BJ (cell line): Measurements from ENCODE around the gene SEMA6C. TPM values are rescaled to one million over a fixed set of nuclear protein-coding genes. Genes with fewer than 3 reads are reported as not detected.
"Not testable (repeated sequence)": the region's sequence is repeated elsewhere in the genome, so short reads cannot be mapped to it uniquely, and the experiment has no call there.

Experiments used
- CTCF ChIA-PET: fragments of 350-600 bp; formaldehyde crosslinking; extraction: SDS; loops from one replicate; lab custom pipeline; 2021; ENCODE audit warnings: antibody characterized with exemption, inconsistent platforms; lab: Yijun Ruan, JAX
- POLR2A ChIA-PET: fragments of 300-600 bp; sonication (Branson Sonifier 250); formaldehyde crosslinking; extraction: SDS; loops from one replicate; lab custom pipeline; 2021; ENCODE audit warnings: antibody characterized with exemption; lab: Charles Lee
- DNase-seq: peaks from one replicate; pipeline ENCODE4 v3.0.0-alpha.2; 2011; ENCODE audit warnings: low read depth
- H3K27me3 ChIP-seq: 2 replicates; pipeline ENCODE4 v1.6.0; 2011; ENCODE audit warnings: low read length; ENCODE audit not compliant: control insufficient read depth, insufficient read depth
- H3K36me3 ChIP-seq: 2 replicates; pipeline ENCODE4 v1.5.1; 2011; ENCODE audit warnings: low read length; ENCODE audit not compliant: control insufficient read depth, insufficient read depth
- H3K4me3 ChIP-seq: 2 replicates; pipeline ENCODE4 v1.5.1; 2011; ENCODE audit warnings: low read depth, mild to moderate bottlenecking, control low read depth, low read length
- polyA plus RNA-seq: library from polyadenylated mRNA; depleted of rRNA; stranded (reverse); fragments of >200 nt; gene quantifications from 2 replicates; pipeline ENCODE4 v1.2.3, GENCODE V29; 2011; rRNA removed
- TF ChIP-seq, protein P1 (sequence below): IDR thresholded peaks from 2 replicates; pipeline ENCODE4 v1.5.1; 2011; ENCODE audit warnings: low read depth, mild to moderate bottlenecking, control low read depth, inconsistent platforms, low read length, moderate library complexity; ENCODE audit not compliant: insufficient read depth

Gene SEMA6C
- polyA plus RNA-seq, 1 experiment = 1.8 TPM

DNA sequence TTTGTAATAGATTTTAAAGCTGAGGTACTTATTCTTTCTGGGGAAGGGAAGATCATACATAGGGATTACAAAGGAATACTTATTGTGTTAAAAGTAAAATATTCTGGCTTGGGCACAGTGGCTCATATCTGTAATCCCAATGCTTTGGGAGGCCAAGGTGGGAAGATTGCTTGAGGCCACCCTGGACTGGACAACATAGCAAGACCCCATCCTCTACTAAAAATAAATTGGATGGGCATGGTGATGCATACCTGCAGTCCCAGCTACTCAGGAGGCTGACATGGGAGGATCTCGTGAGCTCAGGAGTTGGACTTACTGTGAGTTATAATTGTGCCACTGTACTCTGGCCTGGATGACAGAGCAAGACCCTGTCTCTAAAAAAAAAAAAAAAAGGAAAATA is 48.3 kb downstream of the SEMA6C start:
- no peak for DNase-seq
- TF ChIP-seq, protein P1, sequence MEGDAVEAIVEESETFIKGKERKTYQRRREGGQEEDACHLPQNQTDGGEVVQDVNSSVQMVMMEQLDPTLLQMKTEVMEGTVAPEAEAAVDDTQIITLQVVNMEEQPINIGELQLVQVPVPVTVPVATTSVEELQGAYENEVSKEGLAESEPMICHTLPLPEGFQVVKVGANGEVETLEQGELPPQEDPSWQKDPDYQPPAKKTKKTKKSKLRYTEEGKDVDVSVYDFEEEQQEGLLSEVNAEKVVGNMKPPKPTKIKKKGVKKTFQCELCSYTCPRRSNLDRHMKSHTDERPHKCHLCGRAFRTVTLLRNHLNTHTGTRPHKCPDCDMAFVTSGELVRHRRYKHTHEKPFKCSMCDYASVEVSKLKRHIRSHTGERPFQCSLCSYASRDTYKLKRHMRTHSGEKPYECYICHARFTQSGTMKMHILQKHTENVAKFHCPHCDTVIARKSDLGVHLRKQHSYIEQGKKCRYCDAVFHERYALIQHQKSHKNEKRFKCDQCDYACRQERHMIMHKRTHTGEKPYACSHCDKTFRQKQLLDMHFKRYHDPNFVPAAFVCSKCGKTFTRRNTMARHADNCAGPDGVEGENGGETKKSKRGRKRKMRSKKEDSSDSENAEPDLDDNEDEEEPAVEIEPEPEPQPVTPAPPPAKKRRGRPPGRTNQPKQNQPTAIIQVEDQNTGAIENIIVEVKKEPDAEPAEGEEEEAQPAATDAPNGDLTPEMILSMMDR = no peak
- ChIA-PET CTCF (interaction anchor here (0.7 to 11.7 kb wide), 6 partner anchors 9 to 60 kb away, joined by 3 to 124 read pairs (median 4); partner anchors contain the start of gene TNFAIP8L2), POLR2A (no interaction called here)
- Histone ChIP-seq H3K4me3 (no peak overlapping the region), H3K36me3 (peaks cover 2% of the 10 kb centered on the region; the same call in 1 of the 2 replicates), H3K27me3 (no peaks in the 10 kb centered on the region)

- CTCF ChIA-PET = interaction anchor here (1.3 to 11.7 kb wide), 4 partner anchors 14 to 61 kb away, joined by 4 to 124 read pairs (median 4); partner anchors contain the start of gene TNFAIP8L2
These were observed 49.0 kb downstream of the SEMA6C start for GRCh38 chr1:151097426-151097825.

GRCh38 chr1:151085953-151086559 is 60.4 kb downstream of the SEMA6C start:
- CTCF ChIA-PET = interaction anchor here (0.8 to 1.3 kb wide), 3 partner anchors 14 to 62 kb away, joined by 3 to 10 read pairs (median 3); partner anchors contain the start of gene GABPB2
- POLR2A ChIA-PET = no interaction called here
- no peak for DNase-seq
- Histone ChIP-seq H3K36me3 (no peaks in the 10 kb centered on the region), H3K4me3 (no peak overlapping the region), H3K27me3 (no peaks in the 10 kb centered on the region)
- TF ChIP-seq, protein P1 = no peak

More at GRCh38 chr1:151097426-151097825, 49.0 kb downstream of the SEMA6C start:
- DNase-seq, H3K4me3 ChIP-seq, H3K36me3 ChIP-seq, H3K27me3 ChIP-seq, POLR2A ChIA-PET: not testable (repeated sequence)

Other genes starting within 250 kb of the SEMA6C start
- 26.2 and 30.7 TPM in 2 replicates for gene SETDB1, start 220.3 kb downstream of the SEMA6C start, polyA plus RNA-seq
- 202 and 239 TPM in 2 replicates for gene CERS2, start 171.8 kb downstream of the SEMA6C start, polyA plus RNA-seq
- 0.07 and 0.21 TPM in 2 replicates for gene ANXA9, start 164.3 kb downstream of the SEMA6C start, polyA plus RNA-seq
- 9.7 and 13.0 TPM in 2 replicates for gene MINDY1, start 139.7 kb downstream of the SEMA6C start, polyA plus RNA-seq
- gene PRUNE1, start 138.2 kb downstream of the SEMA6C start, polyA plus RNA-seq = 16.2 and 17.0 TPM in 2 replicates
- 0.18 and 0.31 TPM in 2 replicates for gene BNIPL, start 110.0 kb downstream of the SEMA6C start, polyA plus RNA-seq
- gene C1orf56, start 98.9 kb downstream of the SEMA6C start, polyA plus RNA-seq = 1.6 and 2.0 TPM in 2 replicates
- gene CDC42SE1, start 87.0 kb downstream of the SEMA6C start, polyA plus RNA-seq = 59.3 and 60.4 TPM in 2 replicates
- gene MLLT11, start 86.2 kb downstream of the SEMA6C start, polyA plus RNA-seq = 4.1 and 6.5 TPM in 2 replicates
- 16.2 and 16.7 TPM in 2 replicates for gene GABPB2, start 75.9 kb downstream of the SEMA6C start, polyA plus RNA-seq
- gene TNFAIP8L2, start 10.0 kb upstream of the SEMA6C start, polyA plus RNA-seq = not detected in 2 replicates
- 8.5 and 10.2 TPM in 2 replicates for gene LYSMD1, start 19.3 kb upstream of the SEMA6C start, polyA plus RNA-seq
- gene SCNM1, start 19.5 kb upstream of the SEMA6C start, polyA plus RNA-seq = 27.4 and 29.7 TPM in 2 replicates
- gene TMOD4, start 29.4 kb upstream of the SEMA6C start, polyA plus RNA-seq = 0.16 and 0.18 TPM in 2 replicates
- gene VPS72, start 43.6 kb upstream of the SEMA6C start, polyA plus RNA-seq = 60.4 and 71.0 TPM in 2 replicates
- gene PIP5K1A, start 51.9 kb upstream of the SEMA6C start, polyA plus RNA-seq = 138 and 171 TPM in 2 replicates
- gene PSMD4, start 108.1 kb upstream of the SEMA6C start, polyA plus RNA-seq = 199 and 255 TPM in 2 replicates
- 12.5 and 19.8 TPM in 2 replicates for gene ZNF687, start 135.7 kb upstream of the SEMA6C start, polyA plus RNA-seq
- 71.5 and 98.2 TPM in 2 replicates for gene PI4KB, start 180.8 kb upstream of the SEMA6C start, polyA plus RNA-seq
- 25.5 and 29.9 TPM in 2 replicates for gene RFX5, start 200.6 kb upstream of the SEMA6C start, polyA plus RNA-seq
- 27.9 and 47.9 TPM in 2 replicates for gene SELENBP1, start 226.1 kb upstream of the SEMA6C start, polyA plus RNA-seq